ENCODE measurements around the gene TSPAN14. TPM values are rescaled to one million over a fixed set of nuclear protein-coding genes. Genes with fewer than 3 reads are reported as not detected.

Gene TSPAN14
- total and polyA plus RNA-seq, 2 of the 13 experiments (the other 11 are each of a cell fraction or from before 2014, with no cell fraction given) = 24.1 to 80.6 TPM

DNA sequence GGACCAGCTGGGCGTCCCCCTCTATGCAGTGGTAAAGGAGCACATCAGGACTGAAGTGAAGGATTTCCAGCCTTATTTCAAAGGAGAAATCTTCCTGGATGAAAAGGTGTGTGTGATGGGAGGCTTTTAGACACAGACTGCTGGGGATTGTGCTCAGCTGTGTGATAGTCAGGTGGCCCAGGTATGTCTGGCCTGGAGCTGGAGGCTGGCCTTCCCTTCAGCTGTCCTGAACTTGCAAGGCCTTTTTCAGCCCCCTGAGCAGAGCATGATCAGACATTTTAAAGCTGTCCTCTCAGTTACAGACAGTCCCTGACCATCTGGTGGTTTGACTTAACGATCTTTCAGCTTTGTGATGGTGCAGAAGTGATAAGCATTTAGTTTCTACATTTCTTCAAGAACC is 28.2 kb upstream of the TSPAN14 start:
- WGBS (ENCODE audit: low lambda C conversion rate) = 100% methylated on average over 1 of the region's 2 CpGs
- DNase-seq (ENCODE audit: low spot score) (no peak), FAIRE-seq (no peak), ATAC-seq (no peak)
- Histone ChIP-seq H3K9me3 (ENCODE audit: low read length) (no peaks in the 10 kb centered on the region), H3K36me3 (replicated peaks in 1 of 2; ENCODE audit: control insufficient read depth in 1 of 2, insufficient read depth in 2 of 2, low read length in 2 of 2) (peaks cover 28 to 82% of the 10 kb centered on the region in 2 experiments), H3K79me2 (ENCODE audit: insufficient read depth, low read length) (no peaks in the 10 kb centered on the region), H4K20me1 (ENCODE audit: insufficient read depth, low read length) (no peaks in the 10 kb centered on the region), H3K4me2 (ENCODE audit: low read depth, low read length) (no peak overlapping the region), H3K9ac (ENCODE audit: insufficient read depth, low read depth, low read length) (no peak overlapping the region), H3K27me3 (ENCODE audit: control insufficient read depth in 1 of 2, insufficient read depth in 2 of 2, low read length in 2 of 2) (no peaks in the 10 kb centered on the region), H2AFZ (ENCODE audit: low read length) (no peak overlapping the region), H3K27ac (ENCODE audit: extremely low read length, insufficient read depth, low read length) (no peak overlapping the region), H3K4me3 (replicated peaks in 1 of 3; ENCODE audit: insufficient read depth in 1 of 3, low read depth in 2 of 3, low read length in 3 of 3) (no peak overlapping the region), H3K4me1 (ENCODE audit: insufficient read depth, low read length) (peaks cover 15% of the 10 kb centered on the region)
- ChIA-PET CTCF (ENCODE audit: low intra/inter-chr PET ratio, low total read pairs) (no interaction called here), POLR2A (no interaction called here)
- in situ Hi-C loops (cut with HindIII; ENCODE audit: extremely low pct_ligation_motif_present, low pct_unique_long_range_greater_than_20kb) (no loop called here), intact Hi-C loops (cut with micrococcal nuclease; ENCODE audit: unreplicated experiment) (no loop called here)
- TF ChIP-seq TGIF2 (CRISPR knock-in tag; IDR thresholded peaks at IDR 0.05) (no peak), ZNF569 (CRISPR knock-in tag; IDR thresholded peaks at IDR 0.05; ENCODE audit: borderline replicate concordance) (no peak), KDM3A (CRISPR knock-in tag; IDR thresholded peaks at IDR 0.05; ENCODE audit: low read depth) (no peak)
- no TSS peak for BruUV-seq (replicated peaks)

DNA sequence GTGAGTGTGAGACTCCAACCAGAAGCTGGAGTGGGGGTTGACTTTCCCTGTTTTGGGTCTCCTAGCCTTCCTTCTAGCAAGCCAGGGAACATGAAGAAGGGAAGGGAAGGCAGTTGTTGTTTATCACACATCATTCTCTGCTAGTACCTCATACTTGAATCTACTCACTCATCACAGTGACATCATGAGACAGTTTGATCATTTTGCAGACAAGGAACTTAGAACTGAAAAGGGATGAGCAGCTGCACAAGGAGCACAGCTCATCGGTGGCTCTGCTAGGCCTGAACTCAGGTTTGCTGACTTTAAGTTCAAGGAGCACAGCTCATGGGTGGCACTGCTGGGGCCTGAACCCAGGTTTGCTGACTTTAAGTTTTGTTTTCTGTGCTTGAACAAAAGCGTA is 26.6 kb upstream of the TSPAN14 start:
- H3K36me3 ChIP-seq (replicated peaks in 1 of 2; ENCODE audit: control insufficient read depth in 1 of 2, insufficient read depth in 2 of 2, low read length in 2 of 2) = peaks cover 22 to 83% of the 10 kb centered on the region in 2 experiments
- H3K9ac ChIP-seq (ENCODE audit: insufficient read depth, low read depth, low read length) = no peak overlapping the region
- H3K9me3 ChIP-seq (ENCODE audit: low read length) = no peaks in the 10 kb centered on the region
- intact Hi-C loops (cut with micrococcal nuclease; ENCODE audit: unreplicated experiment) (no loop called here), in situ Hi-C loops (cut with HindIII; ENCODE audit: extremely low pct_ligation_motif_present, low pct_unique_long_range_greater_than_20kb) (no loop called here)
- no peak for DNase-seq (ENCODE audit: low spot score)
- H3K79me2 ChIP-seq (ENCODE audit: insufficient read depth, low read length) = no peaks in the 10 kb centered on the region
- no peak for FAIRE-seq
- no peak overlapping the region for H2AFZ ChIP-seq (ENCODE audit: low read length)
- H3K4me3 ChIP-seq (replicated peaks in 1 of 3; ENCODE audit: insufficient read depth in 1 of 3, low read depth in 2 of 3, low read length in 3 of 3) = no peak overlapping the region
- H3K4me1 ChIP-seq (ENCODE audit: insufficient read depth, low read length) = no peaks in the 10 kb centered on the region
- no peak overlapping the region for H3K4me2 ChIP-seq (ENCODE audit: low read depth, low read length)
- no peak overlapping the region for H3K27ac ChIP-seq (ENCODE audit: extremely low read length, insufficient read depth, low read length)
- CTCF ChIA-PET (ENCODE audit: low intra/inter-chr PET ratio, low total read pairs) = no interaction called here
- no peaks in the 10 kb centered on the region for H3K27me3 ChIP-seq (ENCODE audit: control insufficient read depth in 1 of 2, insufficient read depth in 2 of 2, low read length in 2 of 2)
- POLR2A ChIA-PET = no interaction called here
- no TSS peak for BruUV-seq (replicated peaks)
- 94% methylated on average over 2 of the region's 2 CpGs for WGBS (ENCODE audit: low lambda C conversion rate)
- ATAC-seq = no peak
- no peaks in the 10 kb centered on the region for H4K20me1 ChIP-seq (ENCODE audit: insufficient read depth, low read length)
- TF ChIP-seq SNAPC2 (CRISPR knock-in tag; IDR thresholded peaks at IDR 0.05) (no peak), HDAC6 (IDR thresholded peaks at IDR 0.05; ENCODE audit: low read depth, low read length) (no peak), ZNF746 (CRISPR knock-in tag; IDR thresholded peaks at IDR 0.05) (no peak), ATAD3A (CRISPR knock-in tag; IDR thresholded peaks at IDR 0.05) (no peak), AKAP8 (CRISPR knock-in tag; IDR thresholded peaks at IDR 0.05) (no peak), WIZ (CRISPR knock-in tag; IDR thresholded peaks at IDR 0.05) (no peak), FOXA3 (CRISPR knock-in tag; IDR thresholded peaks at IDR 0.05) (no peak), REPIN1 (CRISPR knock-in tag; IDR thresholded peaks at IDR 0.05; ENCODE audit: borderline replicate concordance, low read depth) (no peak), ZNF329 (CRISPR knock-in tag; IDR thresholded peaks at IDR 0.05; ENCODE audit: low read depth) (no peak)
- TF ChIP-seq, protein P1, sequence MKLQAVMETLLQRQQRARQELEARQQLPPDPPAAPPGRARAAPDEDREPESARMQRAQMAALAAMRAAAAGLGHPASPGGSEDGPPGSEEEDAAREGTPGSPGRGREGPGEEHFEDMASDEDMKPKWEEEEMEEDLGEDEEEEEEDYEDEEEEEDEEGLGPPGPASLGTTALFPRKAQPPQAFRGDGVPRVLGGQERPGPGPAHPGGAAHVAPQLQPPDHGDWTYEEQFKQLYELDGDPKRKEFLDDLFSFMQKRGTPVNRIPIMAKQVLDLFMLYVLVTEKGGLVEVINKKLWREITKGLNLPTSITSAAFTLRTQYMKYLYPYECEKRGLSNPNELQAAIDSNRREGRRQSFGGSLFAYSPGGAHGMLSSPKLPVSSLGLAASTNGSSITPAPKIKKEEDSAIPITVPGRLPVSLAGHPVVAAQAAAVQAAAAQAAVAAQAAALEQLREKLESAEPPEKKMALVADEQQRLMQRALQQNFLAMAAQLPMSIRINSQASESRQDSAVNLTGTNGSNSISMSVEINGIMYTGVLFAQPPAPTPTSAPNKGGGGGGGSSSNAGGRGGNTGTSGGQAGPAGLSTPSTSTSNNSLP (IDR thresholded peaks at IDR 0.05; ENCODE audit: low read depth, low read length) = no peak
- TF ChIP-seq, protein P2, sequence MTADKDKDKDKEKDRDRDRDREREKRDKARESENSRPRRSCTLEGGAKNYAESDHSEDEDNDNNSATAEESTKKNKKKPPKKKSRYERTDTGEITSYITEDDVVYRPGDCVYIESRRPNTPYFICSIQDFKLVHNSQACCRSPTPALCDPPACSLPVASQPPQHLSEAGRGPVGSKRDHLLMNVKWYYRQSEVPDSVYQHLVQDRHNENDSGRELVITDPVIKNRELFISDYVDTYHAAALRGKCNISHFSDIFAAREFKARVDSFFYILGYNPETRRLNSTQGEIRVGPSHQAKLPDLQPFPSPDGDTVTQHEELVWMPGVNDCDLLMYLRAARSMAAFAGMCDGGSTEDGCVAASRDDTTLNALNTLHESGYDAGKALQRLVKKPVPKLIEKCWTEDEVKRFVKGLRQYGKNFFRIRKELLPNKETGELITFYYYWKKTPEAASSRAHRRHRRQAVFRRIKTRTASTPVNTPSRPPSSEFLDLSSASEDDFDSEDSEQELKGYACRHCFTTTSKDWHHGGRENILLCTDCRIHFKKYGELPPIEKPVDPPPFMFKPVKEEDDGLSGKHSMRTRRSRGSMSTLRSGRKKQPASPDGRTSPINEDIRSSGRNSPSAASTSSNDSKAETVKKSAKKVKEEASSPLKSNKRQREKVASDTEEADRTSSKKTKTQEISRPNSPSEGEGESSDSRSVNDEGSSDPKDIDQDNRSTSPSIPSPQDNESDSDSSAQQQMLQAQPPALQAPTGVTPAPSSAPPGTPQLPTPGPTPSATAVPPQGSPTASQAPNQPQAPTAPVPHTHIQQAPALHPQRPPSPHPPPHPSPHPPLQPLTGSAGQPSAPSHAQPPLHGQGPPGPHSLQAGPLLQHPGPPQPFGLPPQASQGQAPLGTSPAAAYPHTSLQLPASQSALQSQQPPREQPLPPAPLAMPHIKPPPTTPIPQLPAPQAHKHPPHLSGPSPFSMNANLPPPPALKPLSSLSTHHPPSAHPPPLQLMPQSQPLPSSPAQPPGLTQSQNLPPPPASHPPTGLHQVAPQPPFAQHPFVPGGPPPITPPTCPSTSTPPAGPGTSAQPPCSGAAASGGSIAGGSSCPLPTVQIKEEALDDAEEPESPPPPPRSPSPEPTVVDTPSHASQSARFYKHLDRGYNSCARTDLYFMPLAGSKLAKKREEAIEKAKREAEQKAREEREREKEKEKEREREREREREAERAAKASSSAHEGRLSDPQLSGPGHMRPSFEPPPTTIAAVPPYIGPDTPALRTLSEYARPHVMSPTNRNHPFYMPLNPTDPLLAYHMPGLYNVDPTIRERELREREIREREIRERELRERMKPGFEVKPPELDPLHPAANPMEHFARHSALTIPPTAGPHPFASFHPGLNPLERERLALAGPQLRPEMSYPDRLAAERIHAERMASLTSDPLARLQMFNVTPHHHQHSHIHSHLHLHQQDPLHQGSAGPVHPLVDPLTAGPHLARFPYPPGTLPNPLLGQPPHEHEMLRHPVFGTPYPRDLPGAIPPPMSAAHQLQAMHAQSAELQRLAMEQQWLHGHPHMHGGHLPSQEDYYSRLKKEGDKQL (CRISPR knock-in tag; IDR thresholded peaks at IDR 0.05; ENCODE audit: low read depth) = no peak
